GM18511 (cell line): Measurements from ENCODE around the gene ALMS1.
"Not testable (repeated sequence)": the region's sequence is repeated elsewhere in the genome, so short reads cannot be mapped to it uniquely, and the experiment has no call there.

Experiments used
- ATAC-seq: cut with Tn5 transposase; IDR thresholded peaks from one replicate; pipeline ENCODE4 v1.9.1; 2021; ENCODE audit warnings: mild to moderate bottlenecking, moderate library complexity; ENCODE audit not compliant: unreplicated experiment

Gene ALMS1, protein sequence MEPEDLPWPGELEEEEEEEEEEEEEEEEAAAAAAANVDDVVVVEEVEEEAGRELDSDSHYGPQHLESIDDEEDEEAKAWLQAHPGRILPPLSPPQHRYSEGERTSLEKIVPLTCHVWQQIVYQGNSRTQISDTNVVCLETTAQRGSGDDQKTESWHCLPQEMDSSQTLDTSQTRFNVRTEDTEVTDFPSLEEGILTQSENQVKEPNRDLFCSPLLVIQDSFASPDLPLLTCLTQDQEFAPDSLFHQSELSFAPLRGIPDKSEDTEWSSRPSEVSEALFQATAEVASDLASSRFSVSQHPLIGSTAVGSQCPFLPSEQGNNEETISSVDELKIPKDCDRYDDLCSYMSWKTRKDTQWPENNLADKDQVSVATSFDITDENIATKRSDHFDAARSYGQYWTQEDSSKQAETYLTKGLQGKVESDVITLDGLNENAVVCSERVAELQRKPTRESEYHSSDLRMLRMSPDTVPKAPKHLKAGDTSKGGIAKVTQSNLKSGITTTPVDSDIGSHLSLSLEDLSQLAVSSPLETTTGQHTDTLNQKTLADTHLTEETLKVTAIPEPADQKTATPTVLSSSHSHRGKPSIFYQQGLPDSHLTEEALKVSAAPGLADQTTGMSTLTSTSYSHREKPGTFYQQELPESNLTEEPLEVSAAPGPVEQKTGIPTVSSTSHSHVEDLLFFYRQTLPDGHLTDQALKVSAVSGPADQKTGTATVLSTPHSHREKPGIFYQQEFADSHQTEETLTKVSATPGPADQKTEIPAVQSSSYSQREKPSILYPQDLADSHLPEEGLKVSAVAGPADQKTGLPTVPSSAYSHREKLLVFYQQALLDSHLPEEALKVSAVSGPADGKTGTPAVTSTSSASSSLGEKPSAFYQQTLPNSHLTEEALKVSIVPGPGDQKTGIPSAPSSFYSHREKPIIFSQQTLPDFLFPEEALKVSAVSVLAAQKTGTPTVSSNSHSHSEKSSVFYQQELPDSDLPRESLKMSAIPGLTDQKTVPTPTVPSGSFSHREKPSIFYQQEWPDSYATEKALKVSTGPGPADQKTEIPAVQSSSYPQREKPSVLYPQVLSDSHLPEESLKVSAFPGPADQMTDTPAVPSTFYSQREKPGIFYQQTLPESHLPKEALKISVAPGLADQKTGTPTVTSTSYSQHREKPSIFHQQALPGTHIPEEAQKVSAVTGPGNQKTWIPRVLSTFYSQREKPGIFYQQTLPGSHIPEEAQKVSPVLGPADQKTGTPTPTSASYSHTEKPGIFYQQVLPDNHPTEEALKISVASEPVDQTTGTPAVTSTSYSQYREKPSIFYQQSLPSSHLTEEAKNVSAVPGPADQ (N-terminal part only)

DNA sequence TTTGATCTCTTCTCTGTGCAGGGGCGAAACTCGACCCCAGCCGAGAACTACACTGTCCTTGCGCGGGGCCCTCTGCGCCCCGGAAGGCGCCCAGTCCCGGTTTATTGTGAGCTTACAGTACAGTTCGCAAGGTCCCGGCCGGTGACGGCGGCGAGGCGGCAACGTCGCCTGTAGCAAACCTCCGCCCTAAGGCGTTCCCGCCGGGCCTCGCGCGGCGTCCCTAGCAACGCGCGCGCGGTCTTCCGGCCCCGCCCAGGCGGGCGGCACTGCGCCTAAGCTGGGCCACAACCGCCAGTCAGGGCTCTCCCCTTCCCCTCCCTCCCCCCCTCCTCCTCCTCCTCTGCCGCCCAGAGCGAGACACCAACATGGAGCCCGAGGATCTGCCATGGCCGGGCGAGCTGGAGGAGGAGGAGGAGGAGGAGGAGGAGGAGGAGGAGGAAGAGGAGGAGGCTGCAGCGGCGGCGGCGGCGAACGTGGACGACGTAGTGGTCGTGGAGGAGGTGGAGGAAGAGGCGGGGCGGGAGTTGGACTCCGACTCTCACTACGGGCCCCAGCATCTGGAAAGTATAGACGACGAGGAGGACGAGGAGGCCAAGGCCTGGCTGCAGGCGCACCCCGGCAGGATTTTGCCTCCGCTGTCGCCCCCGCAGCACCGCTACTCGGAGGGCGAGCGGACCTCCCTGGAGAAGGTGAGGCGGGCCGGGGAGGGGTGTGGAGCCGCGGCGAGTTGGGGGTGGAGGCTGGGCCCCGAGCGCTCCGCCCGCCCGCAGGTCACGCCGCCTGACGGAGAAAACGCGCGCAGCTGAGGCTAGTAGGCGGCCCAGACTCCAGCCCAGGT lies at the start of gene ALMS1:
Gene ALMS1, plus strand, starts transcription at position 333 of the 838 bp plus-strand sequence. Its CDS starts 33 bp downstream, at position 366.
- ATAC-seq, result peak; percentile 88

DNA sequence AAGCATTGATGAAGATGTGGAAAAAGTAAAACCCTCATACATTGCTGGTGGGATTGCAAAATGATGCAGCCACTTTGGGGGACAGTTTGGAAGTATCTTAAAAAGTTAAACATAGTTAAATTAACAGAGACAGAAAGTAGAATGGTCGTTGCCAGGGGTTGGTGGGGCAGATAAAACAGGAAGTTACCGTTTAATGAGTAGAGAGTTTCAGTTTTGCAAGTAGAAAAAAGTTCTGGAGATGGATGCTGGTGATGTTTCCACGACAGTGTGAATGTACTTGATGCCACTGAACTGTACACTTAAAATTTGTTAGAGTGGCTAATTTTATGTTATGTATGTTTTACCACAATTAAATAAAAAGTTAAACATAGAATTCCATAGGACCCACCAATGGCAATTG lies 47.8 kb upstream of the ALMS1 start:
- no peak for ATAC-seq

DNA sequence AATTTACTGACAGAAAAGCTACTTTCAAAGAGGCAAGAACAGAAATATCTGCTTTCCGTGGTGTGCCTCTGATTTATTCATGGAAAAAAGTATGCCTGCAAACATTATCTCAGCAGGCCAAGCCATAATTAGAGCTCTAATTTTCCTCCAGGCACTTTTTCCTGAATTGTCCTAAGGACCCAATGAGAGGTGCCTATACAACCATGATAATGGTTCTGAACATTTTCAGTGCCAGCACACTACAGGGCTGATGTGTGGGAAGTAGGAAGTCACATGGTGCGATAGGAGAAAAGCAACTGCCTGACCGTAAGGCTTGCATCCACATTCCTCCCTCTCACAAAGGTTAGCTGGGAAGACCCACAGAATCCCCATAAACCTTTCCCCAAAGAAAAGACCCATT lies 46.4 kb upstream of the ALMS1 start:
- ATAC-seq, result no peak

DNA sequence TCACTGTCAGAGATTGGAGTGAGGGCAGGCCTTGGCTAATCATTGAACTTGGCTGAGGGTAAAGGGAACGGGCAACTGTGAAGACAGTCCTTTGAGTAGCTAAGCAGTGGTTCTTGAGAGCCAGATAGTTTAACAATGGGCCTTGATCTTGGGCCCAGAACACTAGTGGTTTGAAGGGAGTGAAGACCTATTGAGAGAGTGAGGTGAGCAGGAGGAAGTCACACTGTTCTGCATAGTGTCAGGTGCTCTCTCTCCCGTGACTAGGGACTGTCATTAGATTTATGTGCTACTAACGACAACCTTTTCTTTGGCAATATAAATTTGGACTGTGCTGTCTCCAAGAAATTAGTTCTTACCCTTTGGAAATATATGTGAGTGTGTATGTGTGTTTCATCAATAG lies 44.6 kb upstream of the ALMS1 start:
- ATAC-seq, result no peak

DNA sequence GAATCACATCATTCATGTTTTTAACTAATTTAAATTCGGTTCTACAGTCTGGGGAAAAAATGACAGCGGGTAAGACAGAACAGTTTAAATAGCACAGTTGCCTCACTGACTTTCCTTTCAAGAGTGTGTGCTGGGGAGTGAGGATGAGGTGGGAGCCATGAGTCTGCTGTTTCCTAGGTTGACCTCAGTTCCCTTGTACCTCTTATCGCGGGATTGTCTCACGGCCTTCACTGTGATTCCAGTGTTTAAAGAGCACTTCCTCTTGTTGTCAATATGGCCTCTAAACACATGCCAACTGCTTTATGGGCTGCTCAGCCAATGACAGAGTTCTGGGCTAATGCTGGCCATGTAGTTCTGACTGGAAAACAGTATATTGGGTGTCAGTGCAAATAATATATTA lies 41.6 kb upstream of the ALMS1 start:
- ATAC-seq, result no peak

DNA sequence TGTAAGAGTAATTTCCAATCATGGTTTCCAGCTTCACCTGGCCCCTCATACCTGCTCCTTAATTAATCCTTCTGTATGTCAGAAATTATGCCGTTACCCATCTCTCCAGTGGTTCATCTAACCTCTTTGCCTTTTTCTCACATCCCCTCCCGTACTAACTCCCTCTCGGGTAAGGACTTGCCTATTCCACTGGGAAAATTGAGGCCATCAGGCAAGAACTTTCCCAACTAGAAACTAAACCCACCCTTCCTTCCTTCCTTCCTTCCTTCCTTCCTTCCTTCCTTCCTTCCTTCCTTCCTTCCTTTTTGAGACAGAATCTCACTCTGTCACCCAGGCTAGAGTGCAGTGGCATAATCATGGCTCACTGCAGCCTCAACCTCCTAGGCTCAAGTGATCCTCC lies 40.9 kb upstream of the ALMS1 start:
- not testable (repeated sequence) for ATAC-seq

DNA sequence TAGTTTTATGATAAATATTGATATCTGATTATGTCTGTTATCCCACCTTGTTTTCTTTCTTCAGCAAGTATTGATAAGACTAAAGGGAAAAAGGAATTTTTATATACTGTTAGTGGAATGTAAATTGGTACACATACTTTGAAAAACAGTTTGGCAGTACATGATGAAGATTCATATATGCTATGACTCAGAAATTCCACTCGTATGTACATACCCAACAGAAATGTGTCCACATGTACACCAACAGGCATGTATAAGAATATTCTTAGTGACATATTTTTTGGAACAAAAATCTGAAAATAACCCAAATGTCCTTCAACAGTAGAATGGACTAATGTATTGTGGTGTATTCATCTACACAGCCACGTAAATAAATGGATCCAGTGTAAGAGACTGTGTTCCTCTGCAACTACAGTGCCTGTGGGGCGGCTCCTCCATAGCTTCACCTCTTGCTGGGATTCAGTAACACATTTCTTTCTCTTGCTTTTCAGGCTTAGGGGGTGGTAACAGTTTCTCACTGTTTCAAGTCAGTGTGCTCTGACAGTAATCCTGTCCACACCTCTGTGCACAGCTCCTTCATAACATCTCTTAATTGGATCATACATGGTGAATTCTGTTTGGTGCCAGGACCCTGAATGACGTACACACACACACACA lies 35.5 kb upstream of the ALMS1 start:
- no peak for ATAC-seq

DNA sequence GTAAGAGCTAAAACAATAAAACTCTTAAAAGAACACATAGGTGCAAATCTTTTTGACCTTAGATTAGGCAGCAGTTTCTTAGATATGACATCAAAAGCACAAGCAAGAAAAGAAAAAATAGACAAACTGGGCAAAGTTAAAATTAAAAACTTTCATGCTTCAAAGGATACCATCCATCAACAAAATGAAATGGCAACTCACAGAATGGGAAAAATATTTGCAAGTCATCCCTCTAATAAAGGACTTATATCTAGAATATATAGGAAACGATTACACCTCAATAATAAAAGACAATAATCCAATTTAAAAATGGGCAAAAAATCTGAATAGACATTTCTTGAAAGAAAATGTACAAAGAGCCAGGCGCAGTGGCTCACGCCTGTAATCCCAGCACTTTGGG lies 29.5 kb upstream of the ALMS1 start:
- no peak for ATAC-seq

DNA sequence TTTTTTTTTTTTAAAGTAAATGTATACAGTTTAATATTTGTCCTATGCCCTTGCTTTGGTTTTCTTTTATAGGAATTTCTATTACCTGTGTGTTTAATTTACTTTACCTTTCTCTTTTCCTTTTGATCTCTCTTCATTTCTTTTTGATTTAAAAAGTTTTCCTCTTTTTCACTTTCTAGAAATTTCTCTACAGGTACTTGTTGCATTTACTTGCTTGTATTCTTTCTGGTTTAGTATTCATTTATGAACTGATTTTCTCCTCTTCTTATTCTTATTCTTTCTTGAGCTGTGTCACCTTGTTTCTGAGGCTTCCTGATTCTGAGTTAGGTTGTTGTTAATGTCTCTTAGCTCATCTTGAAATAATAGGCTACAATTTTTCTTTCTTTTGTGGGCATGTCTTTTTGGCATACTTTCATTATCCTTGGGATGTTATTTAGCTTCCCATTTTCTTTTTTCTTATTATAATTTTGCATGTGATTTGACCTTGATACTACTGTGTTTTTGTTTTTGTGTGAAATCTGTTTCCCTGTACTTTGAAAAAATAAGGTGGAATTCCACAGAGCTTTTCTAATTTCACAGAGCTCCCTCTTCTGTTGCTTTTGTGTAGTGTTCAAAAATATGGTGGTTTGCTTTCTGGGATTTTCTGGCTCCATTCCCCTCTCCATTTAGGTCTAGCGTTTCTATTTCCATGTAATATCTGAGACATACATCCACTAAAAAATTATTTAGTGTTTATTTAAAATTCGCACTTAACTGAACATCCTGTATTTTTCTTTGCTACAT lies 25.5 kb upstream of the ALMS1 start:
- ATAC-seq, result no peak

DNA sequence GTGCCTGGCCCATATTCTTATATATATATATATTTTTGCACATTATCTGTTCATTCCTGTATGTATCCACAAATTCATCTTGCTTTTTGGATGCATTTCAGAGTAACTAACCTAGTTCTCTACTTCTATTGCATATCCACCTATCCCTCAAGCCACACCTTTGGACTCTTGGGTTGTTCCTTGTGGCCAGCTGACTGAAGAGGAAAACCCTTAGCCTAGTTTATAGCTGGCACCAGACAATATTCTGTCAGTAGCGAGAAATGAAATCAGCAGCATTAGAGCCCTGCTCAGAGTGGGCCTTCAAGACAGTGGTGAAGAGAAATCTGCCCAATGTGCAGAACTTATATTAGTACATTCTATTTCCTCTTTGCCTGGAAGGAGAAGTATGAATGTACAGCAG lies 19.6 kb upstream of the ALMS1 start:
- ATAC-seq, result no peak

DNA sequence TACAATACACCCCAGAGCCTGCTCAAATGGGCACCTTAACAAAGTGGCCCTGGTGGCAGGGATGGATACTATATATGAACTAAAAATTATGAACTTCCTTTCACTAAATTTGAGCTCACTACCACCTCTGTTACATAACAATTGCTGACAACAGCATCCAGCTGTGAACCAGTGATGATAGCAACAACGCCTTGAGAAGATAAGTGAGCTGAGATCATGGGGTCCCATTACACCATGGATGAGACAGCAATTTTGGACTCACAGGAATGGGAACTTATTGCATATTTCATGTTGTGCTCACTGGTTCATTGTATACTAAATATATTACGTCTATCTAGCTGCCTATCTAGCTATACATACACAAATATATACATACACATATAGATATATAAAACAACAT lies 16.9 kb upstream of the ALMS1 start:
- ATAC-seq, result no peak

DNA sequence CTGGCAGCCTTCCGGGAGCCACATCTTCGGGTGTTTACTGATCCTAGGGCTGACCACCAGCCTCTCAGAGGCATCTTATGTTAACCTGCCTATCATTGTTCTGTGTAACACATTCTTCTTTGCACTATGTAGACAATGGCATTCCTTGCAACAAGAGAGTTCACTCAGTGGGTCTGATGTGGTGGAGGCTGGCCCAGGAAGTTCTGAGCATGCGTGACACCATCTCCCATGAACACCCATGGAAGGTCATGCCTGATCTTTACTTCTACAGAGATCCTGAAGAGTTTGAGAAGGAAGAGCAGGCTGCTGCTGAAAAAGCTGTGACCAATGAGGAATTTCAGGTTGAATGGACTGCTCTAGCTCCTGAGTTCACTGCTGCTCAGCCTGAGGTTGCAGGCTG lies 15.3 kb upstream of the ALMS1 start:
- no peak for ATAC-seq

DNA sequence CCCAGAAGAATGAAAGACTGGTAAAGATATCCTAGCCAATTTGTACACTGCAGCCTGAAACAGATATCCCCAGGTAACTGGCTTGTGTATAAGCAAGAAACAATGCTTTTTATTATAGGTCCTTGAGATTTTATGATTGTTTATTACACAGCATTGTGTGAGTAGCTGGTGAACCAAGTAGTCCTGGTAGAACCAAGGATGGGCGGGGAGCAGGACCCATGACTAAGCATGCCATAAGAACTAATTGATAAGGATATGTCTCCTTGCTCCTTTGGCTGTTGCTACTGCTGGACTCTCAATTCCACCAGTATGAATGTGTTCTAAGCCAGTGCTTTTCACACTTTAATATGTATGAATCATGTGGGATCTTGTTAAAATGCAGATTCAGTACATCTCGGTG lies 12.3 kb upstream of the ALMS1 start:
- ATAC-seq, result no peak

DNA sequence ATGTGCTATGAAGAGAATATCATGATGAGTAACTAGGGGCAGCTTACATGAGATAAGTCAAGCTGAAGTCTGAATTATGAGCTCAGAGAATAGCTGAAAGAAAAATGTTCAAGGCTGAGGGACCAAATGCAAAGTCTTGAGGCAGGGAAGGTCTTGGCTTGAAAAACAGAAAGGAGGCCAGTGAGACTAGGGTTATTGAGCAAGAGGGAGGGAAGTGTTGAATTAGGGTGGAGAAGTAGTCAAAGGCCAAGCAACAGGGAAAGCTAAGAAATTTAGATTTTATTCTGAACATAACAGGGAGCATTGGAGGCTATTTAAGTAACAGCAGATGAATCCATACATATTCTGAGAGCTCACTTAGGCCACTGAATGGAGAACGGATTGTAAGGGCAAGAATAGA lies 11.4 kb upstream of the ALMS1 start:
- ATAC-seq, result no peak

DNA sequence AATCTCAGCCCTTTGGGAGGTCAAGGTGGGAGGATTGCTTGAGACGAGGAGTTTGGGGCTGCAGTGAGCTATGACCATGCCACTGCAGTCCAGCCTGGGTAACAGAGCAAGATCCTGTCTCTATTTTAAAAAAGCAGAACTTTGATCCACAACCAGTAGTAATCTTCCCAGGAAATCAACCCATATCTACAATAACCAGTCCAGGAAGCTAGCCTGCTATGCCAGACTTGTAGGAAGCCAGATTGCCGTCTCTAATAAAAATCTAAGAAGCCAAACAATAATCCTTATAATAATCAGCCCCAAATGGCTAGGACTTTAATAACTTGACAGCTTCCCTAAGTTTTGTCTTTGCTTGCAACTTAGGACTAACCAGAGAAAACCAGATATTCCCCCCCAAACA lies 9.0 kb upstream of the ALMS1 start:
- ATAC-seq, result no peak

DNA sequence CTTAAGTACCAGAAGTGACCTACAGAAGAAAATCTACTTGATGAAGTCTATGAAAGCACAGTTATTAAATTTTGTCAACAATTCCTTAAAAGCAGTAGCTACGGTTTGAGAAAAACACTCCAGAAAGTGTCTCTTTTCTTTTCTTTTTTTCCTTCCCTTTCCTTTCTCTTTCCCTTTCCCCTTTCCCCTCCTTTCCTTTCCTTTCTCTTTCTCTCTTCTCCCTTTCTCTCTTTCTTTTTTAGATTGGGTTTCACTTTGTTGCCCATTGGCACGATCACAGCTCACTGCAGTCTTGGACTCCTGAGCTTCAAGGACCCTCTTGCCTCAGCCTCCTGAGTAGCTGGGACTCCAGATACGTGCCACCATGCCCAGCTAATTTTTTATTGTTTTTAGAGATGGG lies 2.6 kb upstream of the ALMS1 start:
- ATAC-seq, result no peak

DNA sequence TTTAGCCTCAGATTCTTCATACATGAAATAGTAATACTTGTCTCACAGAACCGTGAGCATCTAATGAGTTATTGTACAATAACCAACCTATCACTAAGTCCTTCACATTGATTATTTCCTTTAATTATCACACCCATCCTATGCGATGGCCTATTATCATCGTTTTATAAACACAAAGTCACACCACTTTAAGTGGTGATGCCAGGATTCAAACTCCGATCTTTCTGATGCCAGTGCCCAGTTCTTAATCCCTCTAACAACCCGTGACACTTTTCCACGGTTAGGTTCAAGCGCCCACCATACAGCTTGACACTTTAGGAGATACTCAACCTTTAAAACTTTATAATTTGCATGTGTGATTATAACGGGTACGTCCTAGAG lies 523 bp upstream of the ALMS1 start:
- no peak for ATAC-seq

DNA sequence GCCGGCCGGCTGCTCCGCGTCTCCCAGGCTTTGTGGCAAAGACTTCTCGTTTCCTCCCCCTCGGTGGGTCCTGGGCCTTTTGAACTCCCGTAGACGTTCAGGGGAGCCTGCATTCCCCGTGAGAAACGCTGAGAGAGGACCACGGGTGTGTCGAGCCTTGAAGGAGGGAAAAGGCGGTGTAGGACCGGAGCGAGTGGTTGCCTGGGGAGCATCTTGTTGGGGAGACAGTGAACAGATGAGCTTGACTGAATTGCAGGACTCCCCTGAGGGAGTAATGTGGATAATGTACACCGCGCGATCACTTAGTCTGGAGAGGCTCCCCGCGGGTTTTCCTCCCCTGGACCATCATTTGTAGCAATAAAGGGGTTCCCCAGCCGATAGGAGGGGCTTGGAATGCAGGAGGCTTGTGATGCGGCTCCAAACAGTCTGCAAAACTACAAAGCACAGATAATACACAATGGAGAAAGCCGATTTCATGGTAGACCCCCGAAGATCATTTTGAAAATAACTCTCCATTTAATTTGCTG lies 769 bp downstream of the ALMS1 start:
- peak; percentile 13 for ATAC-seq
